Stimulated activated naive CD8-positive, alpha-beta T cell treated with anti-CD3 and anti-CD28 coated beads, Interleukin-15, Interleukin-2, amounts not matched to agents 100 ng/mL and 50 ng/mL, for 24 hours (primary cell): ENCODE measurements around the gene PIP4K2C.
"Not testable (repeated sequence)": the region's sequence is repeated elsewhere in the genome, so short reads cannot be mapped to it uniquely, and the experiment has no call there.

Experiments used
- H3K27ac Mint-ChIP-seq: one replicate; pipeline ENCODE4 v1.8.0; 2021; ENCODE audit warnings: mild to moderate bottlenecking, mixed read lengths
- H3K27me3 Mint-ChIP-seq: one replicate; pipeline ENCODE4 v1.8.0; 2021; ENCODE audit warnings: mixed read lengths
- H3K36me3 Mint-ChIP-seq: one replicate; pipeline ENCODE4 v1.8.0; 2021; ENCODE audit warnings: low read depth, mixed read lengths
- H3K4me1 Mint-ChIP-seq: one replicate; pipeline ENCODE4 v1.8.0; 2021; ENCODE audit warnings: low read depth, mixed read lengths
- H3K4me3 Mint-ChIP-seq: one replicate; pipeline ENCODE4 v1.8.0; 2021; ENCODE audit warnings: mild to moderate bottlenecking, mixed read lengths
- H3K9me3 Mint-ChIP-seq: one replicate; pipeline ENCODE4 v1.8.0; 2021; ENCODE audit warnings: mixed read lengths

Gene PIP4K2C

GRCh38 chr12:57638096-57638495 lies 47.1 kb downstream of the PIP4K2C start:
- H3K36me3 Mint-ChIP-seq, result no peaks in the 10 kb centered on the region
- H3K27ac Mint-ChIP-seq, result no peak overlapping the region
- H3K9me3 Mint-ChIP-seq, result no peaks in the 10 kb centered on the region
- H3K27me3 Mint-ChIP-seq, result peaks cover 43% of the 10 kb centered on the region
- peaks cover 5% of the 10 kb centered on the region for H3K4me1 Mint-ChIP-seq
- no peak overlapping the region for H3K4me3 Mint-ChIP-seq

- no peaks in the 10 kb centered on the region for H3K9me3 Mint-ChIP-seq
- H3K4me3 Mint-ChIP-seq, result no peak overlapping the region
- H3K36me3 Mint-ChIP-seq, result no peaks in the 10 kb centered on the region
- no peaks in the 10 kb centered on the region for H3K4me1 Mint-ChIP-seq
- H3K27ac Mint-ChIP-seq, result no peak overlapping the region
- peaks cover 28% of the 10 kb centered on the region for H3K27me3 Mint-ChIP-seq
Observed at GRCh38 chr12:57640175-57641042, 49.4 kb downstream of the PIP4K2C start.

GRCh38 chr12:57641699-57642442 lies 50.9 kb downstream of the PIP4K2C start:
- H3K27ac Mint-ChIP-seq, result no peak overlapping the region
- peaks cover 25% of the 10 kb centered on the region for H3K27me3 Mint-ChIP-seq
- H3K4me1 Mint-ChIP-seq, result no peaks in the 10 kb centered on the region

GRCh38 chr12:57645990-57646658 lies 55.1 kb downstream of the PIP4K2C start:
- H3K27ac Mint-ChIP-seq, H3K27me3 Mint-ChIP-seq, H3K4me3 Mint-ChIP-seq, H3K9me3 Mint-ChIP-seq, H3K36me3 Mint-ChIP-seq, H3K4me1 Mint-ChIP-seq: not testable (repeated sequence)

More at GRCh38 chr12:57641699-57642442, 50.9 kb downstream of the PIP4K2C start:
- Mint-ChIP-seq H3K36me3 (peaks cover 4% of the 10 kb centered on the region), H3K4me3 (no peak overlapping the region), H3K9me3 (no peaks in the 10 kb centered on the region)

GRCh38 chr12:57646659-57647049 lies 55.7 kb downstream of the PIP4K2C start:
- not testable (repeated sequence) for H3K27me3 Mint-ChIP-seq, H3K9me3 Mint-ChIP-seq, H3K4me3 Mint-ChIP-seq, H3K4me1 Mint-ChIP-seq, H3K36me3 Mint-ChIP-seq, H3K27ac Mint-ChIP-seq
